ENCODE data around the gene TFR2. TPM values are rescaled to one million over a fixed set of nuclear protein-coding genes. Genes with fewer than 3 reads are reported as not detected.
A peak's percentile ranks its signal among the peaks of the same experiment; 100 is the strongest.

The TFR2 gene
- total and polyA plus RNA-seq, 8 donors: 1.2 to 11.6 (median 3.2) TPM; not detected in 1

DNA sequence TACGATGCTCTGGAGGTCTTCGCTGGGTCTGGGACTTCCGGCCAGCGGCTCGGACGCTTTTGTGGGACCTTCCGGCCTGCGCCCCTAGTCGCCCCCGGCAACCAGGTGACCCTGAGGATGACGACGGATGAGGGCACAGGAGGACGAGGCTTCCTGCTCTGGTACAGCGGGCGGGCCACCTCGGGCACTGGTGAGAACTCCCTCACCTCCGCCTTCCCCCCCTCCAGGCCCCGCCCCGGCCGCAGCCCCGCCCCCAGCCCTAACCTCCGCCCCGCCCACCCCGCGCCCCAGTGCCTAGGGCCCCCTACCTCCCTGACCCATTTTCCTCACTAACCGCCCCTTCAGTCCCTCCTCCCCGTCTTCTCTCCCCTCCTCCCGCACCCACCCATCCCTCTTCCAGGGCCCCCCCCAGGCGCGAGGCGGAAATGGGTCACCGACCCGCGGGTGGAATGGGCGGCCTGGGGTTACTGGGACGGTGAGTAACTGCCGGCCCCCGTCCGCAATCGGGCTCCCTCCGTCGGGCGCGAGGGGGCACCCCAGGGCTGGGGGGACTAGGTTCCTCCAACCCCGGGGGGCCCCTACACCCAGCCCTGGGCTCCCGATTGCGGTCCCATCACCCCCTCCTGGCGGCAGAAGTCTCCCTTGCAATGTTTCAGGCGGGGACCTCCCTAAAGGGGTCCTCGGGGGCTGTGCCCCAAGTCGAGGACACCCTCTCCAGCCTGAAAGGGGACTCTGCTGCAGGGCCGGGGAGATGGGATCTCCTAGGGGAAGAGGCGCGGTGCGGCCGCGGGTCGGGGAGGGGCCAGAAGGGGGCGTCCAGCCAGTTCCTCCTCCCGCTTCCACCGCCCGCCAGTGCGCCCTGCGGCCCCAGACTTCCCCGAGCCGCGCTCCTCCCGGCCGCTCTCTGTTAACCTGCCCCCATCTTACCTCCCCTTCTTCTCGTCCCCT, 37.0 kb downstream of the TFR2 start:
- intact Hi-C loops (cut with DNase I; ENCODE audit: low total_unique reads): no loop called here
- H3K27me3 ChIP-seq: peaks cover 0 to 3% (median 0%) of the 10 kb centered on the region in 3 donors
- H3K36me3 ChIP-seq: no peaks in the 10 kb centered on the region
- WGBS, 5 donors: 0 to 2% (median 1%) methylated on average over 30 to 70 of the region's 70 CpGs
- DNase-seq: peak; percentile 79 to 90
- no peaks in the 10 kb centered on the region for H3K9me3 ChIP-seq
- H3K4me3 ChIP-seq: peak overlapping the region; percentile 61 to 86 (median 76)
- peak overlapping the region; percentile 71 to 89 (median 83) for H3K27ac ChIP-seq
- peak in 2 of 3 donors; percentile 42 to 58 for TF ChIP-seq POLR2AphosphoS5 (IDR thresholded peaks at IDR 0.05)
- no peak for TF ChIP-seq POLR2A (IDR thresholded peaks at IDR 0.05)
- TF ChIP-seq, protein P1, sequence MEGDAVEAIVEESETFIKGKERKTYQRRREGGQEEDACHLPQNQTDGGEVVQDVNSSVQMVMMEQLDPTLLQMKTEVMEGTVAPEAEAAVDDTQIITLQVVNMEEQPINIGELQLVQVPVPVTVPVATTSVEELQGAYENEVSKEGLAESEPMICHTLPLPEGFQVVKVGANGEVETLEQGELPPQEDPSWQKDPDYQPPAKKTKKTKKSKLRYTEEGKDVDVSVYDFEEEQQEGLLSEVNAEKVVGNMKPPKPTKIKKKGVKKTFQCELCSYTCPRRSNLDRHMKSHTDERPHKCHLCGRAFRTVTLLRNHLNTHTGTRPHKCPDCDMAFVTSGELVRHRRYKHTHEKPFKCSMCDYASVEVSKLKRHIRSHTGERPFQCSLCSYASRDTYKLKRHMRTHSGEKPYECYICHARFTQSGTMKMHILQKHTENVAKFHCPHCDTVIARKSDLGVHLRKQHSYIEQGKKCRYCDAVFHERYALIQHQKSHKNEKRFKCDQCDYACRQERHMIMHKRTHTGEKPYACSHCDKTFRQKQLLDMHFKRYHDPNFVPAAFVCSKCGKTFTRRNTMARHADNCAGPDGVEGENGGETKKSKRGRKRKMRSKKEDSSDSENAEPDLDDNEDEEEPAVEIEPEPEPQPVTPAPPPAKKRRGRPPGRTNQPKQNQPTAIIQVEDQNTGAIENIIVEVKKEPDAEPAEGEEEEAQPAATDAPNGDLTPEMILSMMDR (IDR thresholded peaks at IDR 0.05): peak in 5 of 7 experiments; percentile 16 to 66 (median 26)
- peaks cover 23 to 42% (median 36%) of the 10 kb centered on the region in 4 donors for H3K4me1 ChIP-seq

DNA sequence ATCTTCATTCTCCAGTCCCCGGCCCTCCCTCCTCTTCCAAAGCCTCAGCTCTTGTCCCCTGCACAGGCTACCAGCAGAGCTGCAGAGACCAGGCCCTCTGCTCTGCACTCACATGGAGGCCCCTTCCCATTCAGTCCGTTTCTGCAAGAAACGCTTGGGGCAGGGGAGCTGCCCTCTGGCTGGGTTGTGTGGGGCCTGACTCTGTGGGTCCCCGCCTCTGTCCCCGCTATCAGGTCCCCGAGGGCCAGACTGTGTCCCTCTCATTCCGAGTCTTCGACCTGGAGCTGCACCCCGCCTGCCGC, 37.7 kb downstream of the TFR2 start:
- Histone ChIP-seq H3K4me3 (peak overlapping the region; percentile 61 to 86 (median 76)), H3K27me3 (peaks cover 0 to 3% (median 0%) of the 10 kb centered on the region in 3 donors), H3K27ac (peak overlapping the region; percentile 68 to 89 (median 83)), H3K9me3 (no peaks in the 10 kb centered on the region), H3K4me1 (peaks cover 23 to 42% (median 36%) of the 10 kb centered on the region in 4 donors), H3K36me3 (no peaks in the 10 kb centered on the region)
- intact Hi-C loops (cut with DNase I; ENCODE audit: low total_unique reads): no loop called here
- 15 to 26% (median 18%) methylated on average over 3 to 10 of the region's 10 CpGs for WGBS, 5 donors
- DNase-seq: no peak
- TF ChIP-seq, protein P1 (IDR thresholded peaks at IDR 0.05): no peak
- no peak for TF ChIP-seq POLR2AphosphoS5 (IDR thresholded peaks at IDR 0.05)
- no peak for TF ChIP-seq EP300 (IDR thresholded peaks at IDR 0.05)
- no peak for TF ChIP-seq POLR2A (IDR thresholded peaks at IDR 0.05)

DNA sequence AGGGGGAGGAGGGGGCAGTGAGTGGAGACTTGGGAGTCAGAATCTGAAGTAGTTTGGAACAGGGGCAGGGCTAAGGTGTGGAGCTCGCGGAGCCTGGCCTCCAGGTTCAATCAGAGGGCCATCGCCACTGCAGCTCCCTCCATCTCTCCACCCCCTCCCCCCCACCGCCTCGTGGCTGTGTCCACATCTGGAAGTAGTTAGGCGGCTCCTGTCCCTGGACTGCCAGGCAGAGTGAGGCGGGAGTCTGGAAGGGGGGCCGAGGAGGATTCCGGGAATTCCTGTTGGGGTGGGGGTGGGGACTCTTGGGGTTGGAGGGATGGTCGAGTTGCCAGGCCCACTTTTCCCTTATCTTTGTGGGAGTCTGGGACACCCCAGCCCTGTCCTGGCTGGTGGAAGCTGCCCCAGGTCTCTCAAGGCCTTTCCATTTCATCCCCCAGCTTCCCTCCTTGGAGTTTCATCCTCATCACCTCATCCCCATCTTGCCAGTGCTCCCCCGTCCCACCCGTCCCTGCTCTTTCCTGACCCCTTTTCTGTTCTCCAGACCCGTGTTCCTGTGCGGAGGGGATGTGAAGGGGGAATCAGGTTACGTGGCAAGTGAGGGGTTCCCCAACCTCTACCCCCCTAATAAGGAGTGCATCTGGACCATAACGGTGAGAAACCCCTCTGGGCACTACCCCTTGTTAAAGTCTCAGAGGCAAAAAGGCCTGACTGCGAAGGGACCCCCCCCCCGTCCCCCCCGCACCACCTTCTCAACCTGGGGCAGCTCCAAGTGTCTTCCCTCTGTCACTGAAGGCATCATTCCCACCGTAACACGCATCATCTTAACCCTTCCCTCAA, 38.2 kb downstream of the TFR2 start:
- intact Hi-C loops (cut with DNase I; ENCODE audit: low total_unique reads): no loop called here
- peak in 1 of 2 donors; percentile 87 for DNase-seq
- TF ChIP-seq POLR2A (IDR thresholded peaks at IDR 0.05): no peak
- TF ChIP-seq POLR2AphosphoS5 (IDR thresholded peaks at IDR 0.05): no peak
- no peak for TF ChIP-seq EP300 (IDR thresholded peaks at IDR 0.05)
- TF ChIP-seq, protein P1 (IDR thresholded peaks at IDR 0.05): no peak

DNA sequence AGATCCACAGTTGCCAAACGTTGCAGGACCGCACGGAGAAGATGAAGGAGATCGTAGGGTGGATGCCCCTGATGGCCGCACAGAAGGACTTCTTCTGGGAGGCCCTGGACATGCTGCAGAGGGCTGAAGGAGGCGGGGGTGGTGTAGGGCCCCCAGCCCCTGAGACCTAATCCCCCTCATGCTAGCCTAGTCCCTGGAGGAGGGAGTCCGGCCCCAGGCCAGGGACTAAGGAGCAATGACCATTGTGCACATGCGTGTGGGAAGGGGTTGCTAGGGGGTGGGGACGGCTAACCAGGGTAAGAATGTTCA, 40.7 kb downstream of the TFR2 start:
- TF ChIP-seq, protein P1 (IDR thresholded peaks at IDR 0.05): no peak
- no peak for TF ChIP-seq POLR2AphosphoS5 (IDR thresholded peaks at IDR 0.05)
- TF ChIP-seq POLR2A (IDR thresholded peaks at IDR 0.05): no peak
- no peak for TF ChIP-seq EP300 (IDR thresholded peaks at IDR 0.05)
- no peak overlapping the region for H3K4me3 ChIP-seq
- no peak overlapping the region for H3K27ac ChIP-seq
- peaks cover 0 to 3% (median 0%) of the 10 kb centered on the region in 3 donors for H3K27me3 ChIP-seq
- WGBS, 5 donors: 79 to 91% (median 81%) methylated on average over 3 to 9 of the region's 9 CpGs
- H3K9me3 ChIP-seq: no peaks in the 10 kb centered on the region
- H3K4me1 ChIP-seq: peaks cover 23 to 39% (median 33%) of the 10 kb centered on the region in 4 donors
- intact Hi-C loops (cut with DNase I; ENCODE audit: low total_unique reads): no loop called here
- DNase-seq: no peak
- no peaks in the 10 kb centered on the region for H3K36me3 ChIP-seq

More for the DNA sequence above, 38.2 kb downstream of the TFR2 start:
- H3K9me3 ChIP-seq: no peaks in the 10 kb centered on the region
- H3K27ac ChIP-seq: peak overlapping the region; percentile 17 to 89 (median 83)
- H3K27me3 ChIP-seq: peaks cover 0 to 3% (median 0%) of the 10 kb centered on the region in 3 donors
- peak overlapping the region; percentile 61 to 86 (median 76) for H3K4me3 ChIP-seq
- H3K4me1 ChIP-seq: peaks cover 23 to 42% (median 36%) of the 10 kb centered on the region in 4 donors
- WGBS, 5 donors: 44 to 50% (median 45%) methylated on average over 17 to 21 of the region's 21 CpGs
- H3K36me3 ChIP-seq: no peaks in the 10 kb centered on the region
